Measurements from ENCODE around the gene HOXA5.

The HOXA5 gene

DNA sequence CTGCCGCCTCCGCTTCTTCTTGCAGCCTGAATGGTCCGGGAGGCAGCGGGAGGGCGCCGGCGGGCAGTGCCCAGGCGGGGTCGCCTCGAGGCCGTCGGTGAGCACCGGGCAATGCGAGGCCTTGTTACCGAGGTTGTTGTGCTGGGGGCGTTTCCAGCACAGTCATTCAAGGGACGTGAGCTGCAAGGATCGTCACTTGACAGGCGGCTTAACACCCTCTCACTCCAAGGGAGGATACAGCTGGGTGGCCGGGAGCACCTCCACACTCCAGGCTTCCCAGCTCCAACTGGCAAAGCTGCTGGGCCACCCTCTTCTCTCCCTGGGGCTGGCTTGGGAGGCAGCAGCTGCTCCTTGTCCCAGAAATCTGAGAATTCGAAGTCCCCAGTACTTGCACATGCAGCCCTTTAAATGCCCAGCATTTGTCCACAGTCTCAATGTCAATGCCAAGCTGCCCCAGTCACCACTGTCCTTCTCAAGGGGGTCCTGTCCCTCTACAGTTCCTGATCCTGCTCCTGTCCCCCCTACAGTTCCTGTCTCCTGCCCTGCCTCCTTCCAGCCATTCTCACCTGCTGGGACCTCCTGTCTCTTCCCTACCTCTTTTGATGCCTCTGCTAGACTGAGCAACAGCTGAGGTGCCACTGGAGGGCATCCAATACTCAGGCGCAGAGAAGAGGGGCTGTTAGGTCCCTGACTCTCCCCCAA, 46.0 kb upstream of the HOXA5 start:
- CTCF ChIA-PET: interaction anchor here (0.6 to 1.2 kb wide), 4 partner anchors 10 to 534 kb away, joined by 3 read pairs; no protein-coding TSS in a partner anchor
- no peak overlapping the region for H3K4me3 ChIP-seq (ENCODE audit: low read depth, low read length)
- H3K27ac ChIP-seq (ENCODE audit: extremely low read depth, low read depth, low read length): no peak overlapping the region
- TF ChIP-seq ZNF221 (tag by site-specific recombination; IDR thresholded peaks at IDR 0.05; ENCODE audit: borderline replicate concordance) (no peak), ZIC2 (tag by site-specific recombination; IDR thresholded peaks at IDR 0.05) (peak; percentile 60), ZNF544 (tag by site-specific recombination; IDR thresholded peaks at IDR 0.05) (no peak), FEZF1 (tag by site-specific recombination; IDR thresholded peaks at IDR 0.05) (peak; percentile 12; the same call in 1 of the 2 replicates), EGR2 (tag by site-specific recombination; IDR thresholded peaks at IDR 0.05; ENCODE audit: low read depth) (0 out of 2 replicates have a peak, but pooled peaks have one; percentile 16), ZNF626 (tag by site-specific recombination; IDR thresholded peaks at IDR 0.05) (no peak), ZFP3 (tag by site-specific recombination; IDR thresholded peaks at IDR 0.05; ENCODE audit: low read depth) (no peak), ZXDB (tag by site-specific recombination; IDR thresholded peaks at IDR 0.05) (0 out of 2 replicates have a peak, but pooled peaks have one; percentile 13), IKZF3 (tag by site-specific recombination; IDR thresholded peaks at IDR 0.05) (peak; percentile 55), ZNF791 (tag by site-specific recombination; IDR thresholded peaks at IDR 0.05) (no peak), SP2 (tag by site-specific recombination; IDR thresholded peaks at IDR 0.05) (peak; percentile 38), REPIN1 (tag by site-specific recombination; IDR thresholded peaks at IDR 0.05; ENCODE audit: low read depth) (no peak), ZNF426 (tag by site-specific recombination; IDR thresholded peaks at IDR 0.05) (no peak), GFI1B (tag by site-specific recombination; IDR thresholded peaks at IDR 0.05) (0 out of 2 replicates have a peak, but pooled peaks have one; percentile 6), ZSCAN30 (tag by site-specific recombination; IDR thresholded peaks at IDR 0.05) (0 out of 2 replicates have a peak, but pooled peaks have one; percentile 17), ZBTB8A (tag by site-specific recombination; IDR thresholded peaks at IDR 0.05) (peak; percentile 41), ZNF514 (tag by site-specific recombination; IDR thresholded peaks at IDR 0.05) (no peak), ZNF610 (tag by site-specific recombination; IDR thresholded peaks at IDR 0.05; ENCODE audit: borderline replicate concordance) (no peak), ZNF560 (tag by site-specific recombination; IDR thresholded peaks at IDR 0.05; ENCODE audit: borderline replicate concordance) (no peak)
- TF ChIP-seq, protein P1, sequence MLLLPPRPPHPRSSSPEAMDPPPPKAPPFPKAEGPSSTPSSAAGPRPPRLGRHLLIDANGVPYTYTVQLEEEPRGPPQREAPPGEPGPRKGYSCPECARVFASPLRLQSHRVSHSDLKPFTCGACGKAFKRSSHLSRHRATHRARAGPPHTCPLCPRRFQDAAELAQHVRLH (tag by site-specific recombination; IDR thresholded peaks at IDR 0.05): no peak
- TF ChIP-seq, protein P2, sequence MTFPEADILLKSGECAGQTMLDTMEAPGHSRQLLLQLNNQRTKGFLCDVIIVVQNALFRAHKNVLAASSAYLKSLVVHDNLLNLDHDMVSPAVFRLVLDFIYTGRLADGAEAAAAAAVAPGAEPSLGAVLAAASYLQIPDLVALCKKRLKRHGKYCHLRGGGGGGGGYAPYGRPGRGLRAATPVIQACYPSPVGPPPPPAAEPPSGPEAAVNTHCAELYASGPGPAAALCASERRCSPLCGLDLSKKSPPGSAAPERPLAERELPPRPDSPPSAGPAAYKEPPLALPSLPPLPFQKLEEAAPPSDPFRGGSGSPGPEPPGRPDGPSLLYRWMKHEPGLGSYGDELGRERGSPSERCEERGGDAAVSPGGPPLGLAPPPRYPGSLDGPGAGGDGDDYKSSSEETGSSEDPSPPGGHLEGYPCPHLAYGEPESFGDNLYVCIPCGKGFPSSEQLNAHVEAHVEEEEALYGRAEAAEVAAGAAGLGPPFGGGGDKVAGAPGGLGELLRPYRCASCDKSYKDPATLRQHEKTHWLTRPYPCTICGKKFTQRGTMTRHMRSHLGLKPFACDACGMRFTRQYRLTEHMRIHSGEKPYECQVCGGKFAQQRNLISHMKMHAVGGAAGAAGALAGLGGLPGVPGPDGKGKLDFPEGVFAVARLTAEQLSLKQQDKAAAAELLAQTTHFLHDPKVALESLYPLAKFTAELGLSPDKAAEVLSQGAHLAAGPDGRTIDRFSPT (tag by site-specific recombination; IDR thresholded peaks at IDR 0.05): peak; percentile 51; the same call in 1 of the 2 replicates
- TF ChIP-seq, protein P3, sequence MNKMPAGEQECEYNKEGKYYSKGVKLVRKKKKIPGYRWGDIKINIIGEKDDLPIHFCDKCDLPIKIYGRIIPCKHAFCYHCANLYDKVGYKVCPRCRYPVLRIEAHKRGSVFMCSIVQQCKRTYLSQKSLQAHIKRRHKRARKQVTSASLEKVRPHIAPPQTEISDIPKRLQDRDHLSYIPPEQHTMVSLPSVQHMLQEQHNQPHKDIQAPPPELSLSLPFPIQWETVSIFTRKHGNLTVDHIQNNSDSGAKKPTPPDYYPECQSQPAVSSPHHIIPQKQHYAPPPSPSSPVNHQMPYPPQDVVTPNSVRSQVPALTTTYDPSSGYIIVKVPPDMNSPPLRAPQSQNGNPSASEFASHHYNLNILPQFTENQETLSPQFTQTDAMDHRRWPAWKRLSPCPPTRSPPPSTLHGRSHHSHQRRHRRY (tag by site-specific recombination; IDR thresholded peaks at IDR 0.05): no peak
- TF ChIP-seq, protein P4, sequence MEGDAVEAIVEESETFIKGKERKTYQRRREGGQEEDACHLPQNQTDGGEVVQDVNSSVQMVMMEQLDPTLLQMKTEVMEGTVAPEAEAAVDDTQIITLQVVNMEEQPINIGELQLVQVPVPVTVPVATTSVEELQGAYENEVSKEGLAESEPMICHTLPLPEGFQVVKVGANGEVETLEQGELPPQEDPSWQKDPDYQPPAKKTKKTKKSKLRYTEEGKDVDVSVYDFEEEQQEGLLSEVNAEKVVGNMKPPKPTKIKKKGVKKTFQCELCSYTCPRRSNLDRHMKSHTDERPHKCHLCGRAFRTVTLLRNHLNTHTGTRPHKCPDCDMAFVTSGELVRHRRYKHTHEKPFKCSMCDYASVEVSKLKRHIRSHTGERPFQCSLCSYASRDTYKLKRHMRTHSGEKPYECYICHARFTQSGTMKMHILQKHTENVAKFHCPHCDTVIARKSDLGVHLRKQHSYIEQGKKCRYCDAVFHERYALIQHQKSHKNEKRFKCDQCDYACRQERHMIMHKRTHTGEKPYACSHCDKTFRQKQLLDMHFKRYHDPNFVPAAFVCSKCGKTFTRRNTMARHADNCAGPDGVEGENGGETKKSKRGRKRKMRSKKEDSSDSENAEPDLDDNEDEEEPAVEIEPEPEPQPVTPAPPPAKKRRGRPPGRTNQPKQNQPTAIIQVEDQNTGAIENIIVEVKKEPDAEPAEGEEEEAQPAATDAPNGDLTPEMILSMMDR (tag by site-specific recombination; IDR thresholded peaks at IDR 0.05): peak; percentile 37; the same call in 1 of the 2 replicates
- TF ChIP-seq, protein P5, sequence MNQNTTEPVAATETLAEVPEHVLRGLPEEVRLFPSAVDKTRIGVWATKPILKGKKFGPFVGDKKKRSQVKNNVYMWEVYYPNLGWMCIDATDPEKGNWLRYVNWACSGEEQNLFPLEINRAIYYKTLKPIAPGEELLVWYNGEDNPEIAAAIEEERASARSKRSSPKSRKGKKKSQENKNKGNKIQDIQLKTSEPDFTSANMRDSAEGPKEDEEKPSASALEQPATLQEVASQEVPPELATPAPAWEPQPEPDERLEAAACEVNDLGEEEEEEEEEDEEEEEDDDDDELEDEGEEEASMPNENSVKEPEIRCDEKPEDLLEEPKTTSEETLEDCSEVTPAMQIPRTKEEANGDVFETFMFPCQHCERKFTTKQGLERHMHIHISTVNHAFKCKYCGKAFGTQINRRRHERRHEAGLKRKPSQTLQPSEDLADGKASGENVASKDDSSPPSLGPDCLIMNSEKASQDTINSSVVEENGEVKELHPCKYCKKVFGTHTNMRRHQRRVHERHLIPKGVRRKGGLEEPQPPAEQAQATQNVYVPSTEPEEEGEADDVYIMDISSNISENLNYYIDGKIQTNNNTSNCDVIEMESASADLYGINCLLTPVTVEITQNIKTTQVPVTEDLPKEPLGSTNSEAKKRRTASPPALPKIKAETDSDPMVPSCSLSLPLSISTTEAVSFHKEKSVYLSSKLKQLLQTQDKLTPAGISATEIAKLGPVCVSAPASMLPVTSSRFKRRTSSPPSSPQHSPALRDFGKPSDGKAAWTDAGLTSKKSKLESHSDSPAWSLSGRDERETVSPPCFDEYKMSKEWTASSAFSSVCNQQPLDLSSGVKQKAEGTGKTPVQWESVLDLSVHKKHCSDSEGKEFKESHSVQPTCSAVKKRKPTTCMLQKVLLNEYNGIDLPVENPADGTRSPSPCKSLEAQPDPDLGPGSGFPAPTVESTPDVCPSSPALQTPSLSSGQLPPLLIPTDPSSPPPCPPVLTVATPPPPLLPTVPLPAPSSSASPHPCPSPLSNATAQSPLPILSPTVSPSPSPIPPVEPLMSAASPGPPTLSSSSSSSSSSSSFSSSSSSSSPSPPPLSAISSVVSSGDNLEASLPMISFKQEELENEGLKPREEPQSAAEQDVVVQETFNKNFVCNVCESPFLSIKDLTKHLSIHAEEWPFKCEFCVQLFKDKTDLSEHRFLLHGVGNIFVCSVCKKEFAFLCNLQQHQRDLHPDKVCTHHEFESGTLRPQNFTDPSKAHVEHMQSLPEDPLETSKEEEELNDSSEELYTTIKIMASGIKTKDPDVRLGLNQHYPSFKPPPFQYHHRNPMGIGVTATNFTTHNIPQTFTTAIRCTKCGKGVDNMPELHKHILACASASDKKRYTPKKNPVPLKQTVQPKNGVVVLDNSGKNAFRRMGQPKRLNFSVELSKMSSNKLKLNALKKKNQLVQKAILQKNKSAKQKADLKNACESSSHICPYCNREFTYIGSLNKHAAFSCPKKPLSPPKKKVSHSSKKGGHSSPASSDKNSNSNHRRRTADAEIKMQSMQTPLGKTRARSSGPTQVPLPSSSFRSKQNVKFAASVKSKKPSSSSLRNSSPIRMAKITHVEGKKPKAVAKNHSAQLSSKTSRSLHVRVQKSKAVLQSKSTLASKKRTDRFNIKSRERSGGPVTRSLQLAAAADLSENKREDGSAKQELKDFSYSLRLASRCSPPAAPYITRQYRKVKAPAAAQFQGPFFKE (tag by site-specific recombination; IDR thresholded peaks at IDR 0.05; ENCODE audit: borderline replicate concordance): no peak
- TF ChIP-seq, protein P6, sequence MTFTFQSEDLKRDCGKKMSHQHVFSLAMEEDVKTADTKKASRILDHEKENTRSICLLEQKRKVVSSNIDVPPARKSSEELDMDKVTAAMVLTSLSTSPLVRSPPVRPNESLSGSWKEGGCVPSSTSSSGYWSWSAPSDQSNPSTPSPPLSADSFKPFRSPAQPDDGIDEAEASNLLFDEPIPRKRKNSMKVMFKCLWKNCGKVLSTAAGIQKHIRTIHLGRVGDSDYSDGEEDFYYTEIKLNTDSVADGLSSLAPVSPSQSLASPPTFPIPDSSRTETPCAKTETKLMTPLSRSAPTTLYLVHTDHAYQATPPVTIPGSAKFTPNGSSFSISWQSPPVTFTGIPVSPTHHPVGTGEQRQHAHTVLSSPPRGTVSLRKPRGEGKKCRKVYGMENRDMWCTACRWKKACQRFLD (tag by site-specific recombination; IDR thresholded peaks at IDR 0.05): no peak

More for the DNA sequence above, 46.0 kb upstream of the HOXA5 start:
- Histone ChIP-seq H3K9me3 (ENCODE audit: control insufficient read depth, insufficient read depth, low read depth, low read length) (no peaks in the 10 kb centered on the region), H3K4me1 (ENCODE audit: control insufficient read depth, insufficient read depth, low read length) (peaks cover 23% of the 10 kb centered on the region), H3K36me3 (ENCODE audit: control insufficient read depth in 2 of 2, insufficient read depth in 1 of 2, low read length in 2 of 2) (peaks cover 7 to 19% of the 10 kb centered on the region in 2 experiments; a peak in 2 of 3 replicates)
- POLR2A ChIA-PET: interaction anchor here (1.6 to 2.3 kb wide), 2 partner anchors 9 to 10 kb away, joined by 8 read pairs; partner anchors contain the start of gene HOXA13
